DMS53 (cell line): ENCODE measurements around the gene LY86.

Experiments
- DNase-seq: peaks from one replicate; lab custom pipeline; 2025; lab: John Stamatoyannopoulos, UW

Gene LY86

GRCh38 chr6:6682225-6682624 lies 93.7 kb downstream of the LY86 start:
- no peak for DNase-seq

GRCh38 chr6:6683969-6684833 lies 95.7 kb downstream of the LY86 start:
- peak; percentile 72 for DNase-seq

- DNase-seq = no peak
Measured at GRCh38 chr6:6685249-6686040, 96.9 kb downstream of the LY86 start.

- DNase-seq = peak; percentile 42
Measured at GRCh38 chr6:6686176-6686575, 97.7 kb downstream of the LY86 start.

GRCh38 chr6:6686748-6687601 lies 98.5 kb downstream of the LY86 start:
- peak; percentile 99 for DNase-seq

GRCh38 chr6:6688283-6688682 lies 99.8 kb downstream of the LY86 start:
- DNase-seq = peak; percentile 67

- no peak for DNase-seq
Measured at GRCh38 chr6:6688951-6689350, 100.4 kb downstream of the LY86 start.

- DNase-seq = no peak
Measured at GRCh38 chr6:6689400-6690143, 101.1 kb downstream of the LY86 start.

- no peak for DNase-seq
Measured at GRCh38 chr6:6690144-6690483, 101.6 kb downstream of the LY86 start.

GRCh38 chr6:6694368-6694780 lies 105.9 kb downstream of the LY86 start:
- no peak for DNase-seq

GRCh38 chr6:6694825-6695624 lies 106.5 kb downstream of the LY86 start:
- no peak for DNase-seq

- no peak for DNase-seq
Measured at GRCh38 chr6:6695625-6696276, 107.2 kb downstream of the LY86 start.

GRCh38 chr6:6696867-6697531 lies 108.5 kb downstream of the LY86 start:
- DNase-seq = peak; percentile 77

- no peak for DNase-seq
Measured at GRCh38 chr6:6697620-6698019, 109.1 kb downstream of the LY86 start.

GRCh38 chr6:6699741-6700367 lies 111.3 kb downstream of the LY86 start:
- peak; percentile 75 for DNase-seq

GRCh38 chr6:6700407-6701270 lies 112.1 kb downstream of the LY86 start:
- DNase-seq = no peak

- DNase-seq = no peak
Measured at GRCh38 chr6:6701864-6702263, 113.3 kb downstream of the LY86 start.

GRCh38 chr6:6703699-6704098 lies 115.2 kb downstream of the LY86 start:
- DNase-seq = no peak
